Activated T-cell treated with anti-CD3 and anti-CD28 coated beads, Interleukin-2, amount 50 U/mL, for 1 hour (primary cell): ENCODE measurements around the gene SYCE1.
"Not testable (repeated sequence)": the region's sequence is repeated elsewhere in the genome, so short reads cannot be mapped to it uniquely, and the experiment has no call there.

Source experiments
- DNase-seq: peaks from one replicate; pipeline ENCODE4 v3.0.0-alpha.2; 2020

Gene SYCE1, protein sequence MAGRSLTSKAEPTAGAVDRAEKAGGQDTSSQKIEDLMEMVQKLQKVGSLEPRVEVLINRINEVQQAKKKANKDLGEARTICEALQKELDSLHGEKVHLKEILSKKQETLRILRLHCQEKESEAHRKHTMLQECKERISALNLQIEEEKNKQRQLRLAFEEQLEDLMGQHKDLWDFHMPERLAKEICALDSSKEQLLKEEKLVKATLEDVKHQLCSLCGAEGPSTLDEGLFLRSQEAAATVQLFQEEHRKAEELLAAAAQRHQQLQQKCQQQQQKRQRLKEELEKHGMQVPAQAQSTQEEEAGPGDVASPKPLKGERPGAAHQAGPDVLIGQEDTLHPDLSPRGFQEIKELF

DNA sequence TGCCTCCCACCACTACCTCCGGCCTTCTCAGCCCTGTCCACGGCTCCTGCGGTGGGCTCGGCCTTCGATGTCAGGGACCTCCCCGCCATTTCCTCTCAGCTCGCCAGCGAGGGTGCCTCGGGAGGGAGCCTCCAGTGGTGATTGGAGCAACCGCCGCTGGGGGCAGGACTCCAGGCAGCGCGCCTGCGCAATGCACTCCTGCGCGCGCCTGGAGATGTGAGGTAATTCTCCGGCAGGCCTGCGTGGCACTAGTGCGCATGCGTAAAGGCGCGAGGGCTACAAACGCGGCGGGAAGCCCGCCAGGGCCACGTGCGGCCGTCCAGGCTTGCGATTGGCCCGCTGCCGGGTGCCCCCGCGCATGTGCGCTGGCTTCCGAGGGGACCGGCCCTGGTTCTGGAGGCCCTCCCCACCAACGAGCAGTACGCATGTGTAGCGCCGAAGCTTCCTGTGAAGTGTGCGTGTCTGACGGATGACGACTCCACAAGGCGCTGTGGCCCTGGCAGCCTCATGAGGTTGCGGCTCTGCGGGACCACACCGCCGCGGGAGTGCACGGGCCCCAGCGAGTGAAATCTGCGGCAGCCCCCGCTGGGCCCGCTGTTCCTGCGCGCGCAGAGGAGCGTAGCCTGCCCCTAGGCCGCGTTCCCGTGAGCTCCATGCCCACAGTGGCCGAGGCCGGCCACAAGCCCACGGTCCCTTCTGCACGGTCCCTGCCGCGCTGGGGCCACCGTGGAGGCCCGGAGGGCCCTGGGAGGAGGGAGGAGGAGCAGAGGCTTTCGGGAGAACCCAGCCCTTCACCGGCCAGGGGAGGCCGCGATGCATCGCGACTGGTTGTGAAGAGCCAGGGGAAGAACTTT is at the start of gene SYCE1:
Gene SYCE1, minus strand, starts transcription at position 143 of the 854 bp plus-strand sequence. Its CDS starts 54 bp downstream, at position 89.
- DNase-seq: no peak

DNA sequence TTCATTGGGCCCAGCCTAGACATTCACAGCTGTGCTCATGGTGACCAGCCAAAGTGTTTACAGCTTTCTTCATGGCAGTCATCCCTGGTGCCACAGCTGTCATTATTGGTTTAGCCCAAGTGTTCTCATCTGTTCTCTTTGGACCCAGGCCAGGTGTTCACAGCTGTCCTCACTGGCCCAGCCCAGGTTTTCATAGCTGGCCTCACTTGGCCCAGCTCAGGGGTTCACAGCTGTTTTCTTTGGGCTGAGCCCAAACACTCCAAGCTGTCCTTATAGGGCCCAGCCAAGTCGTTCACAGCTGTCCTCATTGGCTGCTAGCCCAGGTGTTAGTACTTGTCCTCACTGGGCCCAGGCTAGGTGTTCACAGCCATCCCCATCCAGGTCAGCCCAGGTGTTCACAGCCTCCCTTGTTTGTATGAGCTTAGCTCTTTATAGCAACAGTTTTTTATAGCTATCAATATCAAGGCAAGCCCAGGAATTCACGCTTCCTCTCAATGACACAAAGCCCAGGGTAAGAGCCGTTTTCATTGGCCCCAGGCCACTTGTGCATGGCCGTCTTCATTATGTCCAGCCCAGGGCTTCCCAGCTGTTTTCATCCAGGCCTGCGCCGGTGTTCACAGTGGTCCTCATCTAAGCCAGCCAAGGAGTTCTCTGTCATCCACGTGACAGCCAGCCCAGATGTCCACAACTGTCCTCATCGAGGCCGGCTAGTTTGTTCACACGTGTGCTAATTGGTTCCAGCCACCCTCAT is 49.6 kb upstream of the SYCE1 start:
- no peak for DNase-seq

DNA sequence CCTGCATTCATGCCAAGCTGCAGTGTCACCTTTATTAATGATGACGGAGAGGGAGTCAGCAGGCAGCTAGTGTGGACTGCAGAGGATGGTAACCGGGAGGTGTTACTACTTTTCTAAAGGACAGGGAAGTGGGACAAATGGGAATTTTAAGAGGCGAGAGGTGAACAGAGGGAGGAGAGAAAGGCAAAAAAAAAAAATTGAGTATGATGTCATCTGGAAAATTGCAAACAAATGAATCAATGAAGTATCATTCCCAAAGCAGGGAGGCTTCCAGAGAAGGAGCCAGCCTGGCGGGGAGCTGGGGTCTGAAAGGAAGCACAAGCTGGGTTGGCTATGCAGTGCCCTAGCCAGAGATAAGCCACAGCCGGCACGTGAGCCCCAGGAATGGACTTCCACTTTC is 48.3 kb upstream of the SYCE1 start:
- DNase-seq: no peak

DNA sequence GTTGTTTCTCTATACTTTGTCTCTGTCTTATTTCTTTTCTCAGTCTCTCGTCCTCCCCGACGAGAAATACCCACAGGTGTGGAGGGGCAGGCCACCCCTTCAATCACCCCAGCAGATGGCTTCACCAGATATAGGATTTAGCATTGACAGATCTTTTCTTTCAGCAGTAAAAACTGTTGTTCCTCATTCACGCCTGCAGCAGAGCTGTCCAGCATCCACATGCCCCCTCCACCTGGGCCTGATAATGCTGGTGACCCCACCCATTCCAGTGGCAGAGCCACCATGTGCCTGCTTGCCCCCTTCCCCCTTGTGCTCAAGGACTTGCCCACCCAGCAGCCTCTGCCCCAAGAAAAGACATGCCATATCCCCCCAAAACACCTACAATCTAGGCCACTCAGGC is 45.7 kb upstream of the SYCE1 start:
- DNase-seq: no peak

DNA sequence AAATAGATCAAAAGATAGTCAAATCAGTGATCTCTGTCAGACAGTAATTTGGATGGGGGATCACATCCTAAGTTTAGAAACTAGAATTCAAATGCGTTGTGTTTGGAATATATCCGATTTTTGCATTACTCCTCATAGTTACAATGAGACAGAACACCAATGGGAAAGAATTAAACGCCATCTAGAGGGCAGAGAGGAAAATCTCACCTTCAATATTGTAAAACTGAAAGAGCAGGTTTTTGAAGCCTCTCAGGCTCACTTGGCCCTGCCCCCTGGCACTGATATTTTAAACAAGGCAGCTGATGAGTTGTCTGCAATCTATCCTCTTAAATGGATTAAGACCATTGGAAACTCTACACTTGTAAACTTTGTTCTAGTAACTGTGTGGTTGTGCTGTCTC is 43.5 kb upstream of the SYCE1 start:
- DNase-seq: no peak

DNA sequence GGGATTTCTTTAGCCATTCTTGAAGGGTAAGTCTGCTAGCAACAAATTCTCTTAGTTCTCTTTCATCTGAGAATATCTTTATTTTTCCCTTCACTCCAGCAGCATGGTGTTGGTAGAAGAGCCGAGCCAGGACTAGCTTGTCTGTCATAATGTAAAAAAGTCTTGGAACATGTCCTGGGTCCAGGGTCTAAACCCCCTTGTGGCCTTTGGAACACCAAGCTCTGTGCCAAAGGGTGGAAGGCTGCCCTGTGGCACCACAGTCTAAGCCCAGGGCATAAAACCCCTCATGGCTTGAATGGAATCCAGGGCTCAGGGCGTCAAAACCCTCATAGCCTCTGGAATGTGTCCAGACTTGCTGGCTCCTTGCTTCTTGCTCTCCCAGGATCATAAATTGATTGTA is 38.1 kb upstream of the SYCE1 start:
- DNase-seq: not testable (repeated sequence)

DNA sequence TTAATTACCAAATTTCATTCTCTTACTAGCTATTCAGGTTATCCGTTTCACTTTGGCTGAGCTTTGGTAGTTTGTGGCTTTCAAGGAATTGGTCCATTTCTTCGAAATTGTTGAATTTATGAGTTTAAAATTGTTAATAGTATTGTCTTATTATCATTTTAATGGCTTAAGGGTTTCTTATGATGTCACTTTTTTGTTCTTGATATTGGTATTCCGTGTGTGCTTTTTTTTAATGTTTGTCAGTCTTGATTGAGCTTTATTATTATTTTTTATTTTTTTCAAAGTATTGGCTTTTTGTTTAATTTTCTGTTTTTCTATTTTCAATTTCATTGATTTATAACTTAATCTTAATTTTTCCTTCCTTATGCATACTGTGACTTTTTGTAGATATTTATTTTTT is 35.3 kb upstream of the SYCE1 start:
- DNase-seq: no peak

DNA sequence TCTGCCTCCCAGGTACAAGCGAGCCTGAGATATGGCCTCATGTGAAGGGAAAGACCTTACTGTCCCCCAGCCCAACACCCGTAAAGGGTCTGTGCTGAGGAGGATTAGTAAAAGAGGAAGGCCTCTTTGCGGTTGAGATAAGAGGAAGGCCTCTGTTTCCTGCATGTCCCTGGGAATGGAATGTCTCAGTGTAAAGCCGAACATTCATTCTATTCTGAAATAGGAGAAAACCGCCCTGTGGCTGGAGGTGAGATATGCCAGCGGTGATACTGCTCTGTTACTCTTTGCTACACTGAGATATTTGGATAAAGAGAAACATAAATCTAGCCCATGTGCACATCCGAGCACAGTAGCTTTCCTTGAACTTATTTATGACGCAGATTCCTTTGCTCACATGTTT is 34.5 kb upstream of the SYCE1 start:
- DNase-seq: not testable (repeated sequence)

DNA sequence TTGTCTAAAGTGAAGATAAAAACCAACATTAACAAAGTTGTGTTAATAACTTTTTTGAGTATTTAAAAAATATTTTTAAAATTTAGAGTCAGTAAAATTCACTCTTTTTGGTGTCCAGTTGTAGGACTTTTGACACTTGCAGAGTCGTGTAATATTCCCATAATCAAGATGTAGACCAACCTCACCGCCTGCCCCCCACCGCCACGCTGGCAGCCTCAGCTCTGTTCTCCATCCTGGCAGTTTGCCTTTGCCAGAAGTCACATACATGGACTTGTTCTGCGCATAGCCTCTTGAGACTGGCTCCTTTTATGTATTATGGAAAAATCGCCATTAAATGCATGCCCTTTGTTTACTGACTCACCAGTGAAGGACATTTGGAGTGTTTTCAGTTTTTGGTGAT is 27.3 kb upstream of the SYCE1 start:
- DNase-seq: no peak

DNA sequence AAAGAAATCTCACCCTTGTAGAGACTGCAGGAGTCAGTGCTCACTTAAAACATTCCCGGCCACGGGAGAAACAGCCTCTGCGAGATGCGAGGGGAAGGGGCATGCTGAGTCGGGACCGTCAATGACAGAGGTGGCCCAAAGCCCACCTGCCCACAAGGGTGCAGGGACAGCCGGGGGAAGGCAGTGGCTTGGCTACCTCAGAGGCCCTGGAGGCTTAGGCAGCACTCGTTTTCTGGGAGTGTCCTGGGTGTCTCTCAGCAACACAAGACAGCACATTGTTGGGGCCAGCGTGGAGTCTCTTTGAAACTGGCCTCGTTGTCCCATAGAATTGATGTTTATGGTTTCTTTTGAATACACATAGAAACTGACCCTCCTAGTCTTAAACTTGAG is 25.6 kb upstream of the SYCE1 start:
- DNase-seq: no peak

DNA sequence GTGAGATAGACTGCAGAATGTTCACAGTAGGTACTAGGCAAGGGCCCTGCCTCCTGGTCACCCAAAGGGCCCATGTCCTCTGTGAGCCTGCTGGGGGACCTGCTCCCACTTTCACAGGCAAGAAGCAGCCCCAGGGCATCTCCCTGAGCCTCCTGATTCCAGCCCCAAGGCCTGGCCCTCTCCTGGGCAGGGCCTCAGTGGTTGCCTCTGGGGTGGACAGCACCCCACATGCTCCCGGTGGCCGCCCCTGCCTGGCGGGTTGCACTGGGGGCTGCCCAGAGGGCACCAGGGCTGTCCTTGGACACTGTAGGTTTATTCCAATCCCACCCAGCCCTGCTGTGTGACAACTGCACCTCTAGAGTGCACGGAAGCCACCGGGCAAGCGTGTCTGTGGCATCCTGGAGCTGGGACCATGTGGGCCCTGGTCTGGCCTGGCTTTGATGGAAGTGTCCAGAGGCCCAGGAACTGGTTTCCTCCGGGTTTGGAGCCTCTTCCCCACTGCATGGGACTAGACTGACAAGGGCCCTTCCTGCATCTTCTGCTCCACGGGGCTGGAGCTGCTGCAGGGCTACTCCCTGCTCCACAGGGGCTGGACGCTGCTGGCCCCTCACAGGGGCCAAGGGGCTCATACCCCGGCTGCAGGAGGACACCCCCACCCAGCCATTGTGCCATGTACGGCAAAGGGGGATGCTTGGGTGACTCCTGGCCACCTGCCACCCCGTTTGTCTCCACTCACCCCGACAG is 25.0 kb upstream of the SYCE1 start:
- DNase-seq: no peak

DNA sequence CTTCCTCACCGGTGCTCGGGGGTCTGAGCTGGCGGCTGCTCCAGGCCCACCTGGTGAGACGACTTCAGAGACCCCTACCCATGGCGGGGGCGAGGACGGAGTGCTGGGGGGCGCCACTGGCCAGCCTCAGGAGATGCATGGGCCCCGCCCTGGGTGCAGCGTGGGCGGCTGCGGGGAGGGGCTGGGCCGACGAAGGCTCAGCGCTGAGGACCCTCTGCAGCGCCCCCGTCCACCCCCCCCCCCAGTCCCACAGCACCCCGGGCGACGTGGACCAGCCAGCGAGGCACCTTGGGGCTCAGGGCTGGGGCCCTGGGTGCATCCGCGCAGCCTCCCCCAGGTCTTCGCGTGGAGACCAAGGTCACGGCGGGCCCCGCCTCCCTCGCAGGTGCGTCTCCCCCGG is 11.7 kb upstream of the SYCE1 start:
- not testable (repeated sequence) for DNase-seq

DNA sequence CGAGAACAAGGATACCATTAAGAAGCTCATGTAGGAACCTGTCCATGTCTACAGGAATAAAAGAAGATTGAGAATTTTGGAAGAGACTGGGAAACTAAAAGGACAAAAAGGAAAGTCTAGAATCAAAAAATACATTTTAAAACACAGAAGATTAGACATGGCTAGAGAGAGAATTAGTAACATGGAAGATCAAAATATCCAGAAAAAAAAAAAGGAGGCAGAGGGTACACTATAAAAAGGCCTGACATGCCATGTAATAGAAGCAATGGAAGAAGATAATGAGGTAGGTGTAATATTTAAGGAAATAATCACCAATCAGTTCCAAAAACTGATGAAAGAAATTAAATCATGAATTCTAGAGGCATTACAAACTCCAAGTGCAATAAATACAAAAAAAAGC is 8.1 kb upstream of the SYCE1 start:
- not testable (repeated sequence) for DNase-seq

DNA sequence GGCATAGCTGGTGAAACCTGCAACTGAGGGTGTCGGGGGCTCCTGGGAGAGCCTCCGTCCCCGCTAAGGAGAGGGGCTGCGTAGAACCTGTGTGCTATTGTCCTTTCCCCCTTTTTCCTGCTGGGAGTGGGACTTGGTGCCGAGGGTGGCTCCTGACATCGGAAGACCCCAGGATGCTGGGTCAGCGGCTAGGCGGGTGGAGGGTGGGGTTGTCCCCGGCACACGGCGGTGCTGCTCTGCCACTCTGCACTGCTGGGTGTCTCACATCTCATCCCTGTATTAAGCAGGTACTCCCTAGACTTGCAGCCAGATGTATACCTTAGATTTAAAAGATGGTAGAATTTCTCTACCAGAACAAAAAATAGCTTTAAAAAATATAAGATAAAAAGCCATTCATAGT is 6.7 kb upstream of the SYCE1 start:
- not testable (repeated sequence) for DNase-seq

DNA sequence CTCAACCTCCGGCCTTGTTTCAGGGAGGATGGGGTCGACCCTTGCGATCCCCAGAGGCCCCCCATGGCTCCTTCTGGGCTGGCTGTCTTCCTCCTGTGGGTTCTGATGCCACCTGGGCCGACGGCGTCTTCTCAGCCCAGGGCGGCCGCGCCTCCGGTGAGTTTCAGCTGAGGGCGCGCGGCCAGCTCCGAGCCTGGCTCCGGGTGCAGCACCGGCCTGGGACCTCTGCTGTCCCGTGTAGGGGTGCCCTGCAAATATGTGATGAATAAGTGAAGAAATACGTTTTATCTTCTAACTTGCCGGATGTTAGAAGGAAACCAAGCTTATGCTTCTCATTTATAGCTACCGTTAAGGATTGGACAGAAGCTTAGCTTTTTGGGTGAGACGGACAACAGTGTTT is 4.4 kb upstream of the SYCE1 start:
- not testable (repeated sequence) for DNase-seq

DNA sequence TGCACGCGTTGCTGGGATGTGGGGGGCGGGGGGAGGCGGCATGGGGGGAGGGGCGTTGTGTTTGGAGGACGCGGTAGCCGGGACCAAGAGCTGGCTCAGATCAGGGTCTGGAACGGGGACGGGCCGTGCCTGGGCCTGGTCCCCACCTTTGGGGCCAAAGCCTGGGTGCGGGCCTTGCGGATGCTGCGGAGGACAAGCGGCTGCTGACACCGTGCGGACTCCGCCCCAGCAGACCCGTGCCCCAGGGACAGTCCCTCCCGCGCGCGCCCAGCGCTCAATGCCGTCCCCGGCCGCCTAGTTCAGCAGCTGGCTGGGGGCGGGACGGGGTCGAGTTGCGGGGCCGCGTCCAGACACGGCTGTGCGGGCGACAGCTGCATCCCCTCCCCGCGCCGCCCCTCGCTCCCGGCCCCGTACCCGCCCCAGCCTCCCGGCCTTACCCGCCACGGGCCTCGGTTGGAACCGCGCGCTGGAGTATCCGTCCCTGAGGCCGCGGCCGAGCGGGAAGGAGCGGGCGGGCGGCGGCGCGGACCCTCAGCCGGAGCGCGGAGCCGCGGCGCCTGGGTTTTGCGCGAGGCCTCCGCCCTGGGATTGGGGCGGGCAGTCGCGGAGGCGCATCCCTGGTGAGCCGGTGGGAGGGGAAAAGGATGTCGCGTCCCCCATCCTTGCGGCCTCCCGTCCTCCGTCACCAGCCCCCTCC is 3.6 kb upstream of the SYCE1 start:
- DNase-seq: not testable (repeated sequence)

DNA sequence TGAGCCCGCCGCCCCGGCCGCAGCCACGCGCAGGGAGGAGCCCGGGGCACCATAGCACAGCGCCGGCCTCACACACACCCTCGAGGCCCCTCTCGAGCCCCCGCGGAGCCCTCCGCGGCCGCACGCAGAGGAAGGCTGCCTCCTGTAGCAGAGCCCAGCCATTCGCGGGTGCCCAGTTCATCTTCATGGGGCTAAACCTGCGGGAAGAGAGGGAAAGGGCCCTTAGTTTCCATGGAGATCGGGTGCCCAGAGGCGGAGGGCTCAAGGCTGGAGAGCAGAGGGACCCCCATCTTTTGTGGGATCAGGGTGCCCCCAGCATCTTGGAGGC is 2.9 kb upstream of the SYCE1 start:
- no peak for DNase-seq

DNA sequence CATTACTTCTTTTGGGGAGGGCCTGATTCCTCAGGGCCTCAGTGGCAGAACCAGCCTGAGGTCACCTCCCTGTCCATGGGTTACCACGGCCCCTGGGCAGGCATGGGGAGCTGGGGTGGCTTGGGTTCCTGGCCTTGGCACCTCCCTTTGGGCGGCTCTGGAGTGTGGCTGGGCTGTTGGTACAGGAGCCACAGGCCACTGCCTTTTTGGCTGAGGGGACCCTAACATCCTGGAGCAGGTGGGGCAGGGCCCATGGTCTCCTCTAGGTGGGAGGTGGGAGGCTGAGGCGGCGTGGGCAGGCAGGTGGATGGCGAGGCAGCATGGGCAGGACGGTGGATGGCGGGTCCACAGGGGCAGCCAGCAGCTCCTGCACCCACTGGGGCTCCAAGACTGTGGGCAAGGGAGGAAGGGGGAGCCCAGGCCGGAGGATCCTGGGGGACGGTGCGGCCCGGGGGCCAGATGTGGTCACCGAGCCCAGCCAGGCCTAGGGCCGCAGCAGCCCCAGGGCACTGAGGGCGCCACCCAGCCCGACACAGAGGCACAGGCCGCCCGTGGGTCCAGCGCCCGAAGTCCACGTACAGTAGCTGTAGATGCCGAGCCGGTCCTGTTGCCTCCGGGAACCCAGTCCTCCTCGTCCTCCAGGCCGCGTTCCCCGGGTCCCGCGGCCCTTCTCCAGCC is 2.4 kb upstream of the SYCE1 start:
- no peak for DNase-seq

DNA sequence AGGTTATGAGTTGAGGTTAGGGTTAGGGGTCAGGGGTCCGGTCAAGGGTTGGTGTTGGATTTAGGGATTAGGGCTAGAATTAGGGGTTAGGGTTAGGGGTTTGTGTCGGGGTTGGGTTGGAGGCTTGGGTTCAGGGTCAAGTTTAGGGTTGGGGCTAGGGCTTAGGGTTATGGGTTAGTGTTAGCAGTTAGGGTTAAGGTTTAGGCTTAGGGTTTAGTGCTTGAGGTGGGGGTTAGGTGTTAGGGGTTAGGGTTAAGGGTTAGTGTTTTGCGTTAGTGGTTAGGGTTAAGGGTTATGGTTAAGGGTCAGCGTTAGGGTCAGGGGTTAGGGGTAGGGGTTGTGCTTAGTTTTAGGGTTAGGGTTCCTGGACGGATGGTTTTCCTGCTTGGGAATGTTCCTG is 1.7 kb upstream of the SYCE1 start:
- no peak for DNase-seq

DNA sequence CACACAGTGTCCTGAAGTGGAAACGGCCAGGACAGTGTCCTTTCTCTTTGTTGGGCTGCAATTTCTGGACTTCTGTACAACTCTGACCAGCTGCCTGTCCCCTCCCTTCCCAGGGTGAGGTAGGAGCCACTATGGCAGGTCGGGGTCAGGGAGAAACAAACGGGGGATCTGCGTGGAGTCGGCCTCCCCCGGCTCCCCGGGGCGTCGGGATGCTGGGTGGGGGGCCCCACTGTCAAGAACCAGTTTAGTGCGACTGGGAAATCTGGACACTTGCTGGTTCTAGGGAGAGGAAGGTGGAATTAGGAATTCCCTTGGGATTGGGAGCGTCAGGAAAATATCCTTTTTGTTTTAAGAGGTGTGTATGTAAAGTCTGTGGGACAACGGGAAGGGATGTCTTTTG is 567 bp downstream of the SYCE1 start:
- DNase-seq: no peak

DNA sequence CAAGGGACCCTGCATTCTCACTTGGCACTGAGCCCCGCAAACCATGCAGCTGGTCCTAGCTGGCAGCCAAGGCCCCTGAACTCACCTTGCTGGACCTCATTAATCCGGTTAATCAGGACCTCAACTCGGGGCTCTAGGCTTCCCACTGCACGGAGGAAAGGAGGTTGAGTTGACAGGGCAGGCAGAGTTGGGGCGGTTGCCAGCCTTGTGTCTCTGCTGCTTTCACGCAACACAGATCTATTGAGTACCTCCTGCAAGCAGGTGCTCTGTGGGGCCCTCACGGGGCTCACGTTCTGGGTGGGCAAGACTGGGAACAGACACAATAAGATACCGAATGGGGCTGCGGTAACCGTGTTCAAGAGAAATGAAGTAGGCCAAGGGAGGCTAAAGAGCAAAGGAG is 6.2 kb downstream of the SYCE1 start:
- no peak for DNase-seq

DNA sequence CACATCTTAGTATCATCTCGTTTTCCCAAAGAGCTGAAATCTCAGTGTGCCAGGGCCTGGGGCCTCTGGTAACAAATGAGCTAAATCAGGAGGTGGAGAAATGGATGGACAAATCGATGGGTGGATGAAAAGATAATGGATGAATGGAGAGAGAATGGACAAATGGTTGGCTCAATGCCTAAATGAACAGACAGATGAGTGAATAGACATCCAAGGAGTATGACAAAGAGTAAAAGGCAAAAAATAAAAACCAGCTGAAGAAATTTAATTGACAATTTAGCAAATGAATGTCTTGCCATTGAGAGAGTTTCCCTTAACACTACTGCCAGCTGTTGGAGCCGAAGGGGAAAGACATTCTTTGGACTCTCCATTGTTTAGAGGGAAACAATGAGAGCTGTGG is 8.0 kb downstream of the SYCE1 start:
- DNase-seq: no peak
